Endodermal cell (in vitro differentiated cells): ENCODE measurements around the gene FGFR3. TPM values are rescaled to one million over a fixed set of nuclear protein-coding genes. Genes with fewer than 3 reads are reported as not detected.

Experiments used
- DNase-seq: peaks from one replicate; pipeline ENCODE4 v3.0.0-alpha.2; 2017
- H3K27ac ChIP-seq: 2 replicates; pipeline ENCODE4 v1.5.1; 2013; ENCODE audit warnings: mild to moderate bottlenecking, low read depth, low read length, moderate library complexity
- H3K27me3 ChIP-seq: 2 replicates; pipeline ENCODE4 v1.6.1; 2013; ENCODE audit warnings: mild to moderate bottlenecking, low read length, moderate library complexity; ENCODE audit not compliant: insufficient read depth, control insufficient read depth, poor library complexity, severe bottlenecking
- H3K36me3 ChIP-seq: 2 replicates; pipeline ENCODE4 v1.7.0; 2013; ENCODE audit warnings: mild to moderate bottlenecking, low read length, moderate library complexity; ENCODE audit not compliant: control insufficient read depth, insufficient read depth
- H3K4me1 ChIP-seq: one replicate; pipeline ENCODE4 v1.7.0; 2013; ENCODE audit warnings: low read length; ENCODE audit not compliant: control insufficient read depth, insufficient read depth
- H3K4me3 ChIP-seq: 2 replicates; pipeline ENCODE4 v1.5.1; 2013; ENCODE audit warnings: mild to moderate bottlenecking, low read length, moderate library complexity
- H3K9ac ChIP-seq: 2 replicates; pipeline ENCODE4 v1.6.1; 2013; ENCODE audit warnings: mild to moderate bottlenecking, low read length, moderate library complexity; ENCODE audit not compliant: poor library complexity, severe bottlenecking; ENCODE audit errors: extremely low read depth
- H3K9me3 ChIP-seq: 2 replicates; pipeline ENCODE4 v1.6.1; 2013; ENCODE audit warnings: mild to moderate bottlenecking, low read length, moderate library complexity; ENCODE audit not compliant: control insufficient read depth
- H3K27ac Mint-ChIP-seq: 2 replicates; pipeline ENCODE4 v1.8.0; 2020; ENCODE audit warnings: mixed read lengths
- H3K27me3 Mint-ChIP-seq: 2 replicates; pipeline ENCODE4 v1.8.0; 2021; ENCODE audit warnings: mild to moderate bottlenecking, mixed read lengths; ENCODE audit not compliant: insufficient read depth
- H3K36me3 Mint-ChIP-seq: 2 replicates; pipeline ENCODE4 v1.8.0; 2020; ENCODE audit warnings: low read depth, mixed read lengths
- H3K4me1 Mint-ChIP-seq: 2 replicates; pipeline ENCODE4 v1.8.0; 2020; ENCODE audit warnings: mixed read lengths
- H3K4me3 Mint-ChIP-seq: 2 replicates; pipeline ENCODE4 v1.8.0; 2020; ENCODE audit warnings: mild to moderate bottlenecking, moderate library complexity, mixed read lengths
- H3K9me3 Mint-ChIP-seq: 2 replicates; pipeline ENCODE4 v1.8.0; 2020; ENCODE audit warnings: mild to moderate bottlenecking, mixed read lengths
- WGBS, 2 experiments: methylation state at CpG; one replicate each; pipeline versions ENCODE4 v1.1.5 to v1.1.7; 2013; ENCODE audit warnings: missing lambda C conversion rate in 2 of 2, mixed read lengths in 1 of 2; ENCODE audit not compliant: insufficient coverage in 1 of 2, insufficient read length in 1 of 2; 5-methylcytosine and 5-hydroxymethylcytosine counted together
- total RNA-seq, 2 donors: library from RNA; stranded (reverse); fragmentation: NEBNext Ultra II Directional in 1 of 2; extraction: Animal tissue kit (Norgen Biotek cat#: 25700) in 1 of 2; gene quantifications; 2 replicates in 1 of 2; 3 replicates in 1 of 2; pipeline ENCODE4 v1.2.1, GENCODE V29; 2021
- TF ChIP-seq, protein P1 (sequence below): fragments of 200-600 bp; sonication (generic); conservative IDR thresholded peaks from 2 replicates; pipeline ENCODE4 v1.5.0; 2021; ENCODE audit warnings: antibody characterized with exemption, mild to moderate bottlenecking

The FGFR3 gene
- total RNA-seq, 2 donors from 2014 or later = 107 to 125 TPM

DNA sequence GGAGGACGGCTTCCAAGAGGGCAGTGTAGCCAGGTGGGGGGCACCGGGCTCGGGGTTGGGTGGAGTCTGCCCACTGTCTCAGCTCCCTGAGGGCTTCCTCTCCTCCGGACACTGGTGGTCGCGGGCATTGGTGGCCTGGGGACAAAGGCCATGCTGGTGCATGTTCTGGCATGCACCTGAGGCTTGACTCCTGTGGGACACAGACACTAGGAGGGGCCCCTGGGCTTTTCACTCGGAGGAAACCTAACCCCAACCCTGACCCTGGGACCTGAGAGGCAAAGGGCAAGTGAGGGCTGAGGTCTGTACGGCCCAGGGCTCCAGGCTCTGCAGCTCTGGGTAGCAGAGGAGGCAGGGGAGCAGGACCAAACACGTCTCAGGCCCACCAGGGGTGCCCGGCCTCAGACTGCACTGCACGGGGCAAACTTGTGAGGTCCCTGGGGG lies 22.3 kb upstream of the FGFR3 start:
- Histone ChIP-seq H3K36me3 (no peaks in the 10 kb centered on the region), H3K27me3 (no peaks in the 10 kb centered on the region), H3K4me3 (no peak overlapping the region), H3K27ac (no peak overlapping the region), H3K4me1 (peaks cover 12% of the 10 kb centered on the region), H3K9me3 (no peaks in the 10 kb centered on the region), H3K9ac (no peak overlapping the region)
- Mint-ChIP-seq H3K9me3 (no peaks in the 10 kb centered on the region), H3K27me3 (peaks cover 1% of the 10 kb centered on the region), H3K36me3 (no peaks in the 10 kb centered on the region), H3K27ac (no peak overlapping the region), H3K4me3 (no peak overlapping the region), H3K4me1 (peaks cover 6% of the 10 kb centered on the region)
- WGBS, 2 experiments = 77 to 93% methylated on average over 2 to 11 of the region's 11 CpGs
- TF ChIP-seq, protein P1, sequence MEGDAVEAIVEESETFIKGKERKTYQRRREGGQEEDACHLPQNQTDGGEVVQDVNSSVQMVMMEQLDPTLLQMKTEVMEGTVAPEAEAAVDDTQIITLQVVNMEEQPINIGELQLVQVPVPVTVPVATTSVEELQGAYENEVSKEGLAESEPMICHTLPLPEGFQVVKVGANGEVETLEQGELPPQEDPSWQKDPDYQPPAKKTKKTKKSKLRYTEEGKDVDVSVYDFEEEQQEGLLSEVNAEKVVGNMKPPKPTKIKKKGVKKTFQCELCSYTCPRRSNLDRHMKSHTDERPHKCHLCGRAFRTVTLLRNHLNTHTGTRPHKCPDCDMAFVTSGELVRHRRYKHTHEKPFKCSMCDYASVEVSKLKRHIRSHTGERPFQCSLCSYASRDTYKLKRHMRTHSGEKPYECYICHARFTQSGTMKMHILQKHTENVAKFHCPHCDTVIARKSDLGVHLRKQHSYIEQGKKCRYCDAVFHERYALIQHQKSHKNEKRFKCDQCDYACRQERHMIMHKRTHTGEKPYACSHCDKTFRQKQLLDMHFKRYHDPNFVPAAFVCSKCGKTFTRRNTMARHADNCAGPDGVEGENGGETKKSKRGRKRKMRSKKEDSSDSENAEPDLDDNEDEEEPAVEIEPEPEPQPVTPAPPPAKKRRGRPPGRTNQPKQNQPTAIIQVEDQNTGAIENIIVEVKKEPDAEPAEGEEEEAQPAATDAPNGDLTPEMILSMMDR = no peak
- DNase-seq = no peak

DNA sequence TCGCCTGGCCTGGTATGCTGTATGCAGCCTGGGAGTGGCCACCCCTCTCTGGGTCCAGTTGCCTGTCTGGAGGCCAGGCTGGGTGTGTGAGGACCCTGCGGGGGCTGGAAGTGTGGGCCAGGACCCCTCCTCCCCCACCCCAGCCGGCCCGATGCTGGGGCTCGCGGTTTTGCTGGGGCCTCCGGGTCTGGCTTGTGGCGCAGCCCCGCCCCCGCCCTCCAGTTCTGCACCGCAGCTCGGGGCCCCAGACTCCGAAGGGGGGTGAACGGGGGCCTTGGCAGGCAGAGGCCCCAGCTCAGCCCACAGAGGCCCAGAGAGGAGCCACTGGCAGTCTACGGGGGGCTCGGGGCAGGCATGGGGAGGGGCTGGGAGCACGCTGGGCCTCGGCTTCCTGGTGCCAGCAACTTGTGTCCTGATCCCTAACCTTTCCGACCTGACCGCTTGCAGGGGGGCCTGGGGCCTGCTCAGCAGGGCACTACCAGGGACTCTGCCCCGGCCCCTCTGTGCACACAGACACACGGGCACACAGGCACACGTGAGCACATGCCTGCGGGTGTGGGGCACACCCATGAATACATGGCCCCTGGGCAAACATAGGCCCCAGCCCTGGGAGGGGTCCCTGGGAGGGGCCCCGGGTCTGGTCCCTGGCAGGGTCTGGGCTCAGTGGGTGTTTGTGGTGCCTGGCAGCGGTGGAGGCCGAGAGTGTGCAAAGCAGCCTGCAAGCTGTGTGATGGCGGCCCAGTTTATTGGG lies 21.4 kb upstream of the FGFR3 start:
- no peak overlapping the region for H3K27ac ChIP-seq
- Mint-ChIP-seq H3K4me3 (no peak overlapping the region), H3K9me3 (no peaks in the 10 kb centered on the region), H3K36me3 (no peaks in the 10 kb centered on the region), H3K27ac (no peak overlapping the region), H3K4me1 (peaks cover 5% of the 10 kb centered on the region), H3K27me3 (peaks cover 1% of the 10 kb centered on the region)
- DNase-seq = no peak
- no peaks in the 10 kb centered on the region for H3K9me3 ChIP-seq
- H3K4me1 ChIP-seq = peaks cover 5% of the 10 kb centered on the region
- TF ChIP-seq, protein P1 = no peak
- H3K4me3 ChIP-seq = no peak overlapping the region
- 80 to 90% methylated on average over 8 to 27 of the region's 28 CpGs for WGBS, 2 experiments
- H3K27me3 ChIP-seq = no peaks in the 10 kb centered on the region
- no peak overlapping the region for H3K9ac ChIP-seq
- H3K36me3 ChIP-seq = no peaks in the 10 kb centered on the region

DNA sequence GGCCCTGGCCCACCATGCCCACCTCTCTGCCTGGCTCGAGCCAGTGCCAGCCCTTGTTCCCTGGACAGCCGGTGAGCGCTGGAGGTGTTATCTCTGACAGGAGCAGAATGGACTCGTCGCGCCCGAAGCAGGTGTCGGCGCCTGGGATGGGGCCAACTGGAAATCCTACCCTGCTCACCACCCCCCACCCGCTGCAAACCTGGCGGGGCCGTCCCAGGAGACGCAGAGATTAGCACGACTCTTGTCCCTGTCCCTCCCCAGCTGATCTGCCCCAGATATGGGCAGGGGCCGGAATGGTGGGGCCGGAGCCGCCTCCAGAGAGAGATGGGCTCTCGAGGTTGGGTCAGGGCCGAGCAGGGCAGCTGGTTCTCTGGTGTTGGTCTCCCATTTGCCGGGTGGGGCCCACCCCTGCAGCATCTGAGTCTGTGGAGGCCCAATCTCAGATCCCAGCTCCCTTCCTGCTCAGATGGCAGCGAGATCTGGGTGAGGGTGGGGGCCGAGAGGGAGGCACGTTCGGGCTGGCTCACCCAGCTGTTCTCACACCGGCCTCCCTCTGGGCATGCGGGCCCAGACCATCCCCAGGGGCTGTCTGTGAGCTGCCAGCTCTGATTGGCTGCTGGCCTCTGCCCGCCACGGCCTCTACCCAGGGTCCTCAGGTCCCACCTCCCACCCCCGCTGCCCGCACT lies 20.1 kb upstream of the FGFR3 start:
- Histone ChIP-seq H3K27ac (no peak overlapping the region), H3K9ac (no peak overlapping the region), H3K4me3 (no peak overlapping the region), H3K4me1 (peaks cover 4% of the 10 kb centered on the region), H3K36me3 (no peaks in the 10 kb centered on the region), H3K9me3 (no peaks in the 10 kb centered on the region), H3K27me3 (no peaks in the 10 kb centered on the region)
- Mint-ChIP-seq H3K4me1 (peaks cover 4% of the 10 kb centered on the region), H3K36me3 (no peaks in the 10 kb centered on the region), H3K9me3 (no peaks in the 10 kb centered on the region), H3K4me3 (no peak overlapping the region), H3K27me3 (peaks cover 1% of the 10 kb centered on the region), H3K27ac (no peak overlapping the region)
- DNase-seq = no peak
- TF ChIP-seq, protein P1 = no peak
- WGBS, 2 experiments = 88 to 94% methylated on average over 21 to 30 of the region's 30 CpGs
